Pulmonary artery endothelial cell (primary cell): Measurements from ENCODE around the gene TMEM14A. TPM values are rescaled to one million over a fixed set of nuclear protein-coding genes. Genes with fewer than 3 reads are reported as not detected.

Experiments
- DNase-seq: peaks from one replicate; pipeline ENCODE4 v3.0.0-alpha.2; 2011; ENCODE audit warnings: low read depth, low spot score
- total RNA-seq: library from RNA; depleted of rRNA; stranded (reverse); fragments of >200 nt; gene quantifications from 2 replicates; pipeline ENCODE4 v1.2.3, GENCODE V29; 2014

The TMEM14A gene
- total RNA-seq, 1 donor from 2014 or later, result 25.2 TPM

- no peak for DNase-seq
Measured at GRCh38 chr6:52733172-52733571, 62.3 kb downstream of the TMEM14A start.

- no peak for DNase-seq
Measured at GRCh38 chr6:52734072-52734471, 63.2 kb downstream of the TMEM14A start.

GRCh38 chr6:52735071-52735470 is 64.2 kb downstream of the TMEM14A start:
- DNase-seq, result no peak

GRCh38 chr6:52736145-52736544 is 65.2 kb downstream of the TMEM14A start:
- DNase-seq, result no peak

Other genes starting within 250 kb of the TMEM14A start
- 61.2 and 81.8 TPM in 2 replicates for gene TRAM2, start 94.1 kb upstream of the TMEM14A start, total RNA-seq
- gene GSTA2, start 92.4 kb downstream of the TMEM14A start, total RNA-seq, result not detected in 2 replicates
- not detected in 2 replicates for gene GSTA1, start 132.7 kb downstream of the TMEM14A start, total RNA-seq
- not detected in 2 replicates for gene GSTA5, start 169.7 kb downstream of the TMEM14A start, total RNA-seq
- not detected in 2 replicates for gene GSTA3, start 238.6 kb downstream of the TMEM14A start, total RNA-seq